GM12878 (cell line): ENCODE results near the gene OR51D1. TPM values are rescaled to one million over a fixed set of nuclear protein-coding genes. Genes with fewer than 3 reads are reported as not detected.

Experiments used
- ATAC-seq: fragments of 200-7000 bp; cut with Tn5 transposase; 3 replicates; pipeline ENCODE4 v1.9.1; 2020; ENCODE audit warnings: mild to moderate bottlenecking, moderate library complexity
- BruUV-seq: library from RNA; stranded (reverse); fragments of 400-500 nt; replicated peaks from 2 replicates; lab custom pipeline; 2021; lab: Mats Ljungman, UMichigan
- CTCF ChIA-PET: fragments of 300-600 bp; sonication (Branson Sonifier 250); formaldehyde crosslinking; extraction: SDS; loops from one replicate; lab custom pipeline; 2021; ENCODE audit warnings: inconsistent platforms; lab: Yijun Ruan, JAX
- POLR2A ChIA-PET: fragments of 350-600 bp; formaldehyde crosslinking; extraction: SDS; loops from one replicate; lab custom pipeline; 2021; ENCODE audit warnings: inconsistent platforms; lab: Charles Lee
- RAD21 ChIA-PET: fragments of 300-600 bp; sonication (Branson Sonifier 250); formaldehyde crosslinking; loops from one replicate; lab custom pipeline; 2023; ENCODE audit warnings: antibody characterized with exemption; ENCODE audit not compliant: unreplicated experiment; lab: Charles Lee
- SMC1A ChIA-PET: fragments of 300-600 bp; sonication (Branson Sonifier 250); formaldehyde crosslinking; loops from one replicate; lab custom pipeline; 2023; ENCODE audit not compliant: unreplicated experiment, uncharacterized antibody; lab: Charles Lee
- DNase-seq: peaks from one replicate; pipeline ENCODE4 v3.0.0-alpha.2; 2011; ENCODE audit warnings: low read depth, low spot score
- FAIRE-seq: peaks from 3 replicates; lab custom pipeline; 2011; peaks lifted over from hg19 to GRCh38; lab: Jason Lieb, UNC
- H2AFZ ChIP-seq: 2 replicates; pipeline ENCODE4 v1.6.0; 2011; ENCODE audit warnings: low read depth, low read length, control low read depth; ENCODE audit not compliant: control insufficient read depth
- H3K27ac ChIP-seq: 2 replicates; pipeline ENCODE4 v1.5.1; 2011; ENCODE audit warnings: control low read depth; ENCODE audit not compliant: control insufficient read depth, insufficient read depth
- H3K27me3 ChIP-seq, 2 experiments: replicated peaks in 1 of 2; 2 replicates each; pipeline versions ENCODE4 v1.6.0 to v1.6.1; 2011; ENCODE audit warnings: low read length in 1 of 2; ENCODE audit not compliant: control insufficient read depth in 2 of 2, insufficient read depth in 2 of 2
- H3K36me3 ChIP-seq, 2 experiments: 2 replicates each; pipeline ENCODE4 v1.5.1; 2011; ENCODE audit warnings: low read length in 1 of 2; ENCODE audit not compliant: control insufficient read depth in 2 of 2, insufficient read depth in 2 of 2
- H3K4me1 ChIP-seq: 2 replicates; pipeline ENCODE4 v1.6.1; 2011; ENCODE audit warnings: mild to moderate bottlenecking, low read length, moderate library complexity, mixed read lengths; ENCODE audit not compliant: control insufficient read depth, insufficient read depth
- H3K4me2 ChIP-seq: 2 replicates; pipeline ENCODE4 v1.6.0; 2011; ENCODE audit warnings: control low read depth; ENCODE audit not compliant: control insufficient read depth, insufficient read depth
- H3K4me3 ChIP-seq: fragments of 200-600 bp; sonication (generic); 2 replicates; pipeline ENCODE4 v1.5.1; 2016
- H3K79me2 ChIP-seq: 2 replicates; pipeline ENCODE4 v1.6.0; 2011; ENCODE audit warnings: low read length; ENCODE audit not compliant: control insufficient read depth, insufficient read depth
- H3K9ac ChIP-seq: 2 replicates; pipeline ENCODE4 v1.8.0; 2011; ENCODE audit warnings: low read length, control low read depth, mixed read lengths; ENCODE audit not compliant: control insufficient read depth, insufficient read depth
- H3K9me3 ChIP-seq: replicated peaks from 3 replicates; pipeline ENCODE4 v1.5.1; 2011; ENCODE audit warnings: mild to moderate bottlenecking, low read length; ENCODE audit not compliant: control insufficient read depth, insufficient read depth
- H4K20me1 ChIP-seq: 2 replicates; pipeline ENCODE4 v1.6.0; 2011; ENCODE audit not compliant: control insufficient read depth, insufficient read depth
- FOXK2 ChIP-seq: fragments of 450-650 bp; IDR thresholded peaks from 2 replicates; pipeline ENCODE4 v1.6.1; 2017; ENCODE audit warnings: mild to moderate bottlenecking, moderate library complexity
- KAT2A ChIP-seq: conservative IDR thresholded peaks from 2 replicates; pipeline ENCODE4 v1.6.1; 2011; ENCODE audit warnings: low read depth, low read length; ENCODE audit not compliant: control insufficient read depth
- NR2C2 ChIP-seq: IDR thresholded peaks from 2 replicates; pipeline ENCODE4 v1.6.1; 2011; ENCODE audit warnings: borderline replicate concordance, low read depth; ENCODE audit not compliant: control insufficient read depth, insufficient read length
- SP1 ChIP-seq: IDR thresholded peaks from one replicate; pipeline ENCODE4 v1.6.1; 2011; ENCODE audit warnings: low read depth, low read length
- STAT3 ChIP-seq: IDR thresholded peaks from 2 replicates; pipeline ENCODE4 v1.6.1; 2011; ENCODE audit warnings: low read depth, low read length, improper control_type of control experiment
- WGBS: methylation state at CpG from one replicate; pipeline ENCODE4 v1.1.6; 2016; ENCODE audit warnings: low lambda C conversion rate; ENCODE audit not compliant: insufficient replicate concordance, insufficient coverage; ENCODE audit errors: missing lambda C conversion rate; 5-methylcytosine and 5-hydroxymethylcytosine counted together
- in situ Hi-C: fragments of 300-500 bp; cut with MboI; formaldehyde crosslinking; loops from 9 replicates; pipeline ENCODE4 v1.14.3; 2018; ENCODE audit warnings: mixed read lengths
- intact Hi-C: fragments of 100-400 bp; cut with micrococcal nuclease; formaldehyde crosslinking; loops from one replicate; pipeline ENCODE4 v1.14.2; 2022; ENCODE audit not compliant: unreplicated experiment
- polyA plus RNA-seq, 11 experiments: library from polyadenylated mRNA; depleted of rRNA in 4 of 11; unstranded in 6 of 11; stranded (reverse) in 5 of 11; fragments of >200 nt; fragmentation: Nextera tagmentation in 4 of 11; fragmentation: Illumina TruSeq in 1 of 11; extraction: Ambion mirVana in 4 of 11; extraction: Trizol in 1 of 11; gene quantifications; 1 replicate in 1 of 11; 2 replicates in 10 of 11; pipeline versions ENCODE4 v1.2.1 to v1.2.3, GENCODE V29; 2011 to 2016; ENCODE audit warnings: inconsistent platforms in 2 of 11, missing spikeins in 2 of 11, low read depth in 1 of 11
- total RNA-seq, 4 experiments: library from RNA; depleted of rRNA in 3 of 4; stranded (reverse); fragments of >200 nt in 3 of 4; fragmentation: Illumina TruSeq in 1 of 4; extraction: Trizol in 1 of 4; gene quantifications; 2 replicates each; pipeline versions ENCODE4 v1.2.1 to v1.2.3, GENCODE V29; 2013 to 2021
- TF ChIP-seq, protein P1 (sequence below): fragments of 150-350 bp; IDR thresholded peaks from 2 replicates; pipeline ENCODE4 v1.6.1; 2016; ENCODE audit warnings: low read depth, low read length

OR51D1 gene
- total and polyA plus RNA-seq, 10 of the 15 experiments (the other 5 are each of a cell fraction or from before 2014, with no cell fraction given) = 0.06 TPM; not detected in 9

- RAD21 ChIA-PET = no interaction called here
- H3K27ac ChIP-seq = no peak overlapping the region
- intact Hi-C loops (no loop called here), in situ Hi-C loops (no loop called here)
- CTCF ChIA-PET = interaction anchor here (1.2 kb wide), 1 partner anchor 185 kb away, joined by 3 read pairs; no protein-coding TSS in a partner anchor
- WGBS = 45% methylated on average over 7 of the region's 7 CpGs
- ATAC-seq (no peak), DNase-seq (no peak), FAIRE-seq (no peak)
- H3K4me3 ChIP-seq = no peak overlapping the region
- H3K36me3 ChIP-seq = no peaks in the 10 kb centered on the region
- no peaks in the 10 kb centered on the region; a peak in 1 of 4 replicates for H3K27me3 ChIP-seq
- H3K9me3 ChIP-seq = no peaks in the 10 kb centered on the region
- H4K20me1 ChIP-seq = no peaks in the 10 kb centered on the region
- H3K4me1 ChIP-seq = no peaks in the 10 kb centered on the region
- no peaks in the 10 kb centered on the region for H3K79me2 ChIP-seq
- POLR2A ChIA-PET = no interaction called here
- no peak overlapping the region for H2AFZ ChIP-seq
- SMC1A ChIA-PET = no interaction called here
- TF ChIP-seq SP1 (no peak), STAT3 (no peak), KAT2A (no peak), FOXK2 (no peak), NR2C2 (no peak)
- TF ChIP-seq, protein P1, sequence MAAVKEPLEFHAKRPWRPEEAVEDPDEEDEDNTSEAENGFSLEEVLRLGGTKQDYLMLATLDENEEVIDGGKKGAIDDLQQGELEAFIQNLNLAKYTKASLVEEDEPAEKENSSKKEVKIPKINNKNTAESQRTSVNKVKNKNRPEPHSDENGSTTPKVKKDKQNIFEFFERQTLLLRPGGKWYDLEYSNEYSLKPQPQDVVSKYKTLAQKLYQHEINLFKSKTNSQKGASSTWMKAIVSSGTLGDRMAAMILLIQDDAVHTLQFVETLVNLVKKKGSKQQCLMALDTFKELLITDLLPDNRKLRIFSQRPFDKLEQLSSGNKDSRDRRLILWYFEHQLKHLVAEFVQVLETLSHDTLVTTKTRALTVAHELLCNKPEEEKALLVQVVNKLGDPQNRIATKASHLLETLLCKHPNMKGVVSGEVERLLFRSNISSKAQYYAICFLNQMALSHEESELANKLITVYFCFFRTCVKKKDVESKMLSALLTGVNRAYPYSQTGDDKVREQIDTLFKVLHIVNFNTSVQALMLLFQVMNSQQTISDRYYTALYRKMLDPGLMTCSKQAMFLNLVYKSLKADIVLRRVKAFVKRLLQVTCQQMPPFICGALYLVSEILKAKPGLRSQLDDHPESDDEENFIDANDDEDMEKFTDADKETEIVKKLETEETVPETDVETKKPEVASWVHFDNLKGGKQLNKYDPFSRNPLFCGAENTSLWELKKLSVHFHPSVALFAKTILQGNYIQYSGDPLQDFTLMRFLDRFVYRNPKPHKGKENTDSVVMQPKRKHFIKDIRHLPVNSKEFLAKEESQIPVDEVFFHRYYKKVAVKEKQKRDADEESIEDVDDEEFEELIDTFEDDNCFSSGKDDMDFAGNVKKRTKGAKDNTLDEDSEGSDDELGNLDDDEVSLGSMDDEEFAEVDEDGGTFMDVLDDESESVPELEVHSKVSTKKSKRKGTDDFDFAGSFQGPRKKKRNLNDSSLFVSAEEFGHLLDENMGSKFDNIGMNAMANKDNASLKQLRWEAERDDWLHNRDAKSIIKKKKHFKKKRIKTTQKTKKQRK = no peak
- H3K9ac ChIP-seq = no peak overlapping the region
- no TSS peak for BruUV-seq
- no peak overlapping the region for H3K4me2 ChIP-seq
These were observed 4.2 kb downstream of the OR51D1 start for GRCh38 chr11:4641501-4641900.
